ENCODE results near the gene RPA3.

- TF ChIP-seq CTCF (IDR thresholded peaks at IDR 0.05) (no peak), POLR2A (IDR thresholded peaks at IDR 0.05) (no peak), EP300 (IDR thresholded peaks at IDR 0.05) (no peak), POLR2AphosphoS5 (IDR thresholded peaks at IDR 0.05) (no peak)
Measured at GRCh38 chr7:7652798-7653540, 65.4 kb downstream of the RPA3 start.

Measured in stomach (tissue), 4 donors.